Ovary (tissue), 9 donors: ENCODE measurements around the gene SRSF9. TPM values are rescaled to one million over a fixed set of nuclear protein-coding genes. Genes with fewer than 3 reads are reported as not detected.
"Not testable (repeated sequence)": the region's sequence is repeated elsewhere in the genome, so short reads cannot be mapped to it uniquely, and the experiment has no call there.

Experiments
- DNase-seq, 5 donors: peaks; one replicate each; pipeline ENCODE4 v3.0.0-alpha.2; 2019 to 2020
- H3K27ac ChIP-seq, 2 donors: fragments of 200-600 bp; one replicate each; pipeline versions ENCODE4 v1.5.1 to v1.8.0; 2019 to 2022
- H3K27me3 ChIP-seq: fragments of 200-600 bp; one replicate; pipeline ENCODE4 v1.8.0; 2022
- H3K36me3 ChIP-seq: fragments of 200-600 bp; sonication (generic); one replicate; pipeline ENCODE4 v1.5.1; 2019
- H3K4me1 ChIP-seq: one replicate; pipeline ENCODE4 v1.8.1; 2013; ENCODE audit warnings: mild to moderate bottlenecking, moderate library complexity; ENCODE audit not compliant: insufficient read depth
- H3K4me3 ChIP-seq: fragments of 200-600 bp; sonication (generic); one replicate; pipeline ENCODE4 v1.5.1; 2017
- H3K9me3 ChIP-seq, 2 donors: fragments of 200-600 bp in 1 of 2; sonication (generic) in 1 of 2; one replicate each; pipeline versions ENCODE4 v1.5.1 to v1.8.1; 2013 to 2019; ENCODE audit warnings: mild to moderate bottlenecking in 1 of 2, moderate library complexity in 1 of 2
- EP300 ChIP-seq: sonication (generic); formaldehyde crosslinking; IDR thresholded peaks from one replicate; pipeline ENCODE4 v1.6.1; 2017; ENCODE audit warnings: antibody characterized with exemption
- POLR2A ChIP-seq: fragments of 450-650 bp; IDR thresholded peaks from one replicate; pipeline ENCODE4 v1.6.1; 2017; ENCODE audit warnings: antibody characterized with exemption, mild to moderate bottlenecking, moderate library complexity
- whole genome bisulfite sequencing, 3 donors: extraction: QIAGEN DNeasy Blood & Tissue Kit in 1 of 3; methylation state at CpG; one replicate each; pipeline versions ENCODE4 v1.1.5 to v1.1.7; 2013 to 2017; 5-methylcytosine and 5-hydroxymethylcytosine counted together
- intact Hi-C, 4 donors: fragments of 100-400 bp; cut with DNase I; formaldehyde crosslinking; loops; one replicate each; pipeline versions ENCODE4 v1.11.0 to v1.15.1; 2022 to 2023
- polyA plus RNA-seq, 2 donors: library from polyadenylated mRNA; stranded (reverse); fragments of 200-250 nt in 1 of 2; fragments of 350-450 nt in 1 of 2; fragmentation: Illumina TruSeq in 1 of 2; extraction: RNeasy Lipid Tissue Mini Kit (QIAGEN cat#74804) in 1 of 2; gene quantifications; one replicate each; pipeline ENCODE4 v1.2.3, GENCODE V29; 2013 to 2014
- total RNA-seq, 7 donors: library from RNA; depleted of rRNA in 2 of 7; stranded (reverse); fragments of >200 nt in 2 of 7; fragmentation: NEBNext Ultra II Directional in 3 of 7; extraction: Animal tissue kit (Norgen Biotek cat#: 25700) in 3 of 7; gene quantifications; one replicate each; pipeline versions ENCODE4 v1.1.0 to v1.2.4, GENCODE V29; 2016 to 2023
- TF ChIP-seq, protein P1 (sequence below), 3 donors: fragments of 450-650 bp in 2 of 3; fragments of 200-600 bp in 1 of 3; IDR thresholded peaks; one replicate each; pipeline versions ENCODE4 v1.5.1 to v1.8.0; 2016 to 2022; ENCODE audit warnings: antibody characterized with exemption in 3 of 3, mild to moderate bottlenecking in 1 of 3
- donor health status: DM: no; HTN: no; CAD: no; lungs with moderate emphysema.
- donor health status: DM: no; HTN: no; CAD: no.
- donor health status: Bipolar disorder and iron deficiency.
- donor health status: DM: yes; HTN: yes; CAD: no.
- donor health status: DM: no; HTN: no; CAD: no.
- donor health status: DM: yes; HTN: yes; CAD: no.

Gene SRSF9
- total and polyA plus RNA-seq, 9 donors, result 53.8 to 141 (median 124) TPM

GRCh38 chr12:120490833-120491512, 21.4 kb upstream of the SRSF9 start:
- DNase-seq, result peak in 1 of 5 donors; percentile 52
- TF ChIP-seq EP300 (no peak), POLR2A (no peak)
- TF ChIP-seq, protein P1, sequence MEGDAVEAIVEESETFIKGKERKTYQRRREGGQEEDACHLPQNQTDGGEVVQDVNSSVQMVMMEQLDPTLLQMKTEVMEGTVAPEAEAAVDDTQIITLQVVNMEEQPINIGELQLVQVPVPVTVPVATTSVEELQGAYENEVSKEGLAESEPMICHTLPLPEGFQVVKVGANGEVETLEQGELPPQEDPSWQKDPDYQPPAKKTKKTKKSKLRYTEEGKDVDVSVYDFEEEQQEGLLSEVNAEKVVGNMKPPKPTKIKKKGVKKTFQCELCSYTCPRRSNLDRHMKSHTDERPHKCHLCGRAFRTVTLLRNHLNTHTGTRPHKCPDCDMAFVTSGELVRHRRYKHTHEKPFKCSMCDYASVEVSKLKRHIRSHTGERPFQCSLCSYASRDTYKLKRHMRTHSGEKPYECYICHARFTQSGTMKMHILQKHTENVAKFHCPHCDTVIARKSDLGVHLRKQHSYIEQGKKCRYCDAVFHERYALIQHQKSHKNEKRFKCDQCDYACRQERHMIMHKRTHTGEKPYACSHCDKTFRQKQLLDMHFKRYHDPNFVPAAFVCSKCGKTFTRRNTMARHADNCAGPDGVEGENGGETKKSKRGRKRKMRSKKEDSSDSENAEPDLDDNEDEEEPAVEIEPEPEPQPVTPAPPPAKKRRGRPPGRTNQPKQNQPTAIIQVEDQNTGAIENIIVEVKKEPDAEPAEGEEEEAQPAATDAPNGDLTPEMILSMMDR (IDR thresholded peaks at IDR 0.05), result no peak
- H3K4me1 ChIP-seq, result peaks cover 10% of the 10 kb centered on the region
- 46 to 62% (median 47%) methylated on average over 2 of the region's 2 CpGs for WGBS, 3 donors
- intact Hi-C loops, result no loop called here
- no peak overlapping the region for H3K4me3 ChIP-seq
- H3K27ac ChIP-seq, result no peak overlapping the region
- no peaks in the 10 kb centered on the region for H3K27me3 ChIP-seq
- H3K36me3 ChIP-seq, result no peaks in the 10 kb centered on the region
- no peaks in the 10 kb centered on the region for H3K9me3 ChIP-seq

DNA sequence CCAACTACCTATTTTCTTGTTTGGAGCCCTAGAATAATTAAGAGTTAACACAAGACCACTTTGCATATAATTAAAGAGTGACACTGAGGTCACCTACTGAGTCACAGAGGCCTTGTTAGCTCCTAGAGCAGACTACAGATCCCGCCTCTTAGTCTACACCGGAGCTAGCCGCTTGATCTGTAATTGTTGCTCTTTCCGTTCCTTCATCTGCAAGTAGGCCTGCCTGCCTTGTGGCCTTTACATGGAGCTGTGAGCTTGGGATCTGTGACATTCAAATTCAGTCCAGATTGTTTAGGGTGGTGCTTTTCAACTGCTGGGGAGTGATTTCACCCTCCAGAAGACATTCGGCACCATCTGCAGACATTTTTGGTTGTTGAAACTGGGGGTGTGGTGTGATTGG, 20.8 kb upstream of the SRSF9 start:
- Histone ChIP-seq H3K4me3 (no peak overlapping the region), H3K9me3 (no peaks in the 10 kb centered on the region), H3K27ac (no peak overlapping the region), H3K27me3 (no peaks in the 10 kb centered on the region), H3K36me3 (no peaks in the 10 kb centered on the region), H3K4me1 (peaks cover 10% of the 10 kb centered on the region)
- DNase-seq, result no peak
- 90 to 96% (median 93%) methylated on average over 5 of the region's 5 CpGs for whole genome bisulfite sequencing, 3 donors
- intact Hi-C loops, result no loop called here
- TF ChIP-seq EP300, result no peak
- no peak for TF ChIP-seq POLR2A
- TF ChIP-seq, protein P1 (IDR thresholded peaks at IDR 0.05), result no peak

GRCh38 chr12:120489018-120489417, 19.5 kb upstream of the SRSF9 start:
- TF ChIP-seq, protein P1 (IDR thresholded peaks at IDR 0.05), result no peak
- TF ChIP-seq EP300, result no peak
- no peak for TF ChIP-seq POLR2A
- H3K36me3 ChIP-seq, result no peaks in the 10 kb centered on the region
- H3K27ac ChIP-seq, result no peak overlapping the region
- intact Hi-C loops, result no loop called here
- H3K27me3 ChIP-seq, result no peaks in the 10 kb centered on the region
- H3K4me3 ChIP-seq, result no peak overlapping the region
- no peaks in the 10 kb centered on the region for H3K9me3 ChIP-seq
- peaks cover 7% of the 10 kb centered on the region for H3K4me1 ChIP-seq
- 93 to 98% (median 98%) methylated on average over 4 of the region's 4 CpGs for WGBS, 3 donors
- no peak for DNase-seq

DNA sequence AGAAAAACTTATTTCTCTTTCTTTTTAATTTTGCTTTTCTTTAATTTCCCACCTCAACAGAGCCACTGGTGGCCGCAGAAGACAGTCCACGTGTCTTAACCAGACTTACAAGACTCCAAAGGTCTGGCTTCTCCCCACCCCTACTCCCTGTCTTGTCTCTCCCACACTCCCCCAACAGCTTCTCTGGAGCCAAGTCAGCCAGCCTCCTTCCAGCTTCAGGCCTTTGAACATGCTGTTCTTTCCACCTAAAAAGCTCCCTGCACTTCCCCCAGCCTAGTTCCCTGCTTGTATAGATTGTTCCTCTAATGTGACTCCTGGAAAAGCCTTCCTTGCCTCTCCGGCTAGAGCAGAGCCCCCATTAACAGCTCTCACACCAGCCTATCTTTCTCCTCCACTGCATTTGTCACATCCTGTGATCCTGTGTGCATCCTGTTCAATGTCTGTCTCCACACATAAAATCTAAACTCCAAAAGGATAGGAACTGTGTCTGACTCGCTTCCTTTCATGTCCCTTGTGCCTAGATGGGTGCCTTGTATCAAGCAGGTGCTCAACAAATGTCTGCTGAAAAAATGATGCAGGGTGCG, 18.6 kb upstream of the SRSF9 start:
- H3K4me3 ChIP-seq, result no peak overlapping the region
- no peaks in the 10 kb centered on the region for H3K27me3 ChIP-seq
- peaks cover 7% of the 10 kb centered on the region for H3K4me1 ChIP-seq
- no peaks in the 10 kb centered on the region for H3K36me3 ChIP-seq
- TF ChIP-seq POLR2A (no peak), EP300 (no peak)
- TF ChIP-seq, protein P1 (IDR thresholded peaks at IDR 0.05), result no peak
- peak in 3 of 5 donors; percentile 44 to 57 (median 51) for DNase-seq
- H3K27ac ChIP-seq, result peak overlapping the region in 1 of 2 donors; percentile 40
- WGBS, 3 donors, result 33 to 41% (median 40%) methylated on average over 5 of the region's 5 CpGs
- H3K9me3 ChIP-seq, result no peaks in the 10 kb centered on the region
- intact Hi-C loops, result no loop called here

DNA sequence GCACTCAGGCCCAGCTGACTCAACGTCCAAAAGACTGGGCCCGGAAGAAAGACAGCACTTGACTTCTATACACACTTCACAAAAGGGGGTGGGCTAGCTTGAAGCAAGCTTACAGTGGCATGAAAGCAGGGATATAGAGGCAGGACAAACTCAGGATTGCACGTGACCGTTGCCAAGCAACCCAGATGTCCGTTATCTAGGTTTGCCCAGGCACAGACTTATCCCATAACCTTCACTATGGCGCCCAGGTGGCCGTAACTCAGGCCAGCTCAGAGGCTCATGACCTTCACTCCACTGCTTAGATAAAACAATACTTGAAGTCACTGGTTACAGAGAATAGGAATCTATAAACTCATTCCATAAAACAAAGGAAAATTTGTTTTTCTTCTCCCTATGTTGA, 18.0 kb upstream of the SRSF9 start:
- H3K27me3 ChIP-seq, H3K9me3 ChIP-seq, H3K4me3 ChIP-seq, intact Hi-C loops, H3K36me3 ChIP-seq, H3K4me1 ChIP-seq: not testable (repeated sequence)
- DNase-seq, result peak in 4 of 5 donors; percentile 30 to 64 (median 42)
- WGBS, 3 donors, result 8 to 18% (median 15%) methylated on average over 7 of the region's 7 CpGs
- peak overlapping the region in 1 of 2 donors; percentile 40 for H3K27ac ChIP-seq
